Keratinocyte (primary cell): ENCODE data around the gene NFE2L3.

Experiments used
- CTCF ChIP-seq, 3 experiments: IDR thresholded peaks in 1 of 3; conservative IDR thresholded peaks in 1 of 3; optimal IDR thresholded peaks in 1 of 3; 2 replicates in 2 of 3; 3 replicates in 1 of 3; pipeline versions ENCODE3 to v1.5.1; 2011; ENCODE audit warnings: low read length in 3 of 3, mild to moderate bottlenecking in 3 of 3, moderate library complexity in 2 of 3, control low read depth in 1 of 3, inconsistent platforms in 1 of 3; ENCODE audit not compliant: insufficient read depth in 2 of 3; ENCODE audit errors: extremely low read depth in 1 of 3
- EZH2 ChIP-seq: IDR thresholded peaks from one replicate; pipeline ENCODE4 v1.6.1; 2012; ENCODE audit warnings: inconsistent platforms, mild to moderate bottlenecking, low read length, moderate library complexity

- TF ChIP-seq CTCF (optimal IDR thresholded peaks at IDR 0.05 in 1 of 3, IDR thresholded peaks at IDR 0.05 in 1 of 3, conservative IDR thresholded peaks at IDR 0.05 in 1 of 3; ENCODE audit: extremely low read depth in 1 of 3, insufficient read depth in 2 of 3, low read length in 3 of 3) (no peak), EZH2 (no peak)
Measured at GRCh38 chr7:26160896-26161295, 8.9 kb downstream of the NFE2L3 start.
